ENCODE measurements around the gene TCEANC2. TPM values are rescaled to one million over a fixed set of nuclear protein-coding genes. Genes with fewer than 3 reads are reported as not detected.

Gene TCEANC2
- total RNA-seq, 1 experiment from 2014 or later: 1.9 TPM

GRCh38 chr1:54120698-54121481, 67.5 kb downstream of the TCEANC2 start:
- POLR2A ChIA-PET: no interaction called here
- intact Hi-C loops (cut with micrococcal nuclease; ENCODE audit: unreplicated experiment): loop anchor here (5.0 to 10.0 kb wide), 2 partner anchors 91 to 284 kb away; partner anchors contain the start of gene SSBP3
- Histone ChIP-seq H3K27me3 (replicated peaks; ENCODE audit: control insufficient read depth, insufficient read depth, low read length) (no peaks in the 10 kb centered on the region), H3K9me3 (no peaks in the 10 kb centered on the region), H3K4me3 (ENCODE audit: low read depth, low read length) (no peak overlapping the region), H3K4me1 (peaks cover 4% of the 10 kb centered on the region; the same call in 1 of the 2 replicates), H3K36me3 (ENCODE audit: control insufficient read depth, insufficient read depth, low read length) (no peaks in the 10 kb centered on the region)
- no peak for DNase-seq
- no peak for TF ChIP-seq CTCF (IDR thresholded peaks at IDR 0.05; ENCODE audit: insufficient read depth in 1 of 2, low read depth in 1 of 2, low read length in 1 of 2, severe bottlenecking in 1 of 2, unreplicated experiment in 1 of 2)
- no TSS peak for BruUV-seq (replicated peaks)
- Mint-ChIP-seq H3K27me3 (ENCODE audit: insufficient read depth, unreplicated experiment) (no peaks in the 10 kb centered on the region), H3K36me3 (ENCODE audit: insufficient read depth, unreplicated experiment) (no peaks in the 10 kb centered on the region), H3K4me1 (ENCODE audit: low read depth, unreplicated experiment) (no peaks in the 10 kb centered on the region), H3K9me3 (ENCODE audit: unreplicated experiment) (no peaks in the 10 kb centered on the region), H3K27ac (ENCODE audit: unreplicated experiment) (no peak overlapping the region), H3K4me3 (ENCODE audit: unreplicated experiment) (peak overlapping the region; percentile 55)
- CTCF ChIA-PET: interaction anchor here (0.6 to 0.9 kb wide), 4 partner anchors 14 to 368 kb away, joined by 4 to 8 read pairs (median 4); partner anchors contain the start of genes CYB5RL and MRPL37

DNA sequence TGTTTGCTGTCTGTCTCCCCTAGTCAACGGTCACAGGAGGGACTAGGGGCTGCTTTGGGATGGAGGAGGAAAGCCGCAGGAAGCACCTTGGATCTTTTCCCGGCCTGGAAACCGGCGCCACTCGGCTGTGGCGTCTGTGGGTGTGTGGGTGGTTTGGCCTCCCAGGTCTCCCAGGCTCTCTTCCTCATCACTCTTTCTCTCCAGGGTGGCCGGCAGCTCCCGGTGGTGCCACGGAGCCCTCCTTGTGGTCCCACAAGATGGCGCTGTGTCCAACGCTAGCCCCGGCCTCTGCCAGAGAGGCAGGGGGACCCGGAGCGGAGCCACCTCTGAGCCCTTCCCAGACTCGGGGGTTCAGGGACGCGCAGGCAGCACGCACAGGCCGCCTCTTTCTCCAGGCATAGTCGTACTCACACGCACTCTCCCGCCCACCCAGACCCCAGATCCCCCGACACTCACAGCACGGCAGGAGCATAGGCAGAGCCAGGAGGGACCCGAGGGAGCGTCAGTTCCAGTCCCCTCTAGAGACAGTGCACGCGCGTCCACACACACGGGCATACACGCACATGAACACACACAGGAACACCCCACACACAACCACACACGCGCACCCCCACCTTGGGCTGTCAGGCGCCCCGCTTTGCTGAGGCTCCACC, 68.2 kb downstream of the TCEANC2 start:
- no TSS peak for BruUV-seq (replicated peaks)
- peak; percentile 63 to 77 for DNase-seq
- POLR2A ChIA-PET: no interaction called here
- CTCF ChIA-PET: interaction anchor here (0.6 to 0.9 kb wide), 3 partner anchors 13 to 368 kb away, joined by 4 to 8 read pairs (median 4); partner anchors contain the start of genes CYB5RL and MRPL37
- intact Hi-C loops (cut with micrococcal nuclease; ENCODE audit: unreplicated experiment): loop anchor here (5.0 to 10.0 kb wide), 2 partner anchors 91 to 283 kb away; partner anchors contain the start of gene SSBP3
- no peak overlapping the region for H3K4me3 ChIP-seq (ENCODE audit: low read depth, low read length)
- no peaks in the 10 kb centered on the region for H3K36me3 ChIP-seq (ENCODE audit: control insufficient read depth, insufficient read depth, low read length)
- Mint-ChIP-seq H3K27me3 (ENCODE audit: insufficient read depth, unreplicated experiment) (no peaks in the 10 kb centered on the region), H3K9me3 (ENCODE audit: unreplicated experiment) (no peaks in the 10 kb centered on the region), H3K4me3 (ENCODE audit: unreplicated experiment) (peak overlapping the region; percentile 55), H3K36me3 (ENCODE audit: insufficient read depth, unreplicated experiment) (no peaks in the 10 kb centered on the region), H3K4me1 (ENCODE audit: low read depth, unreplicated experiment) (no peaks in the 10 kb centered on the region), H3K27ac (ENCODE audit: unreplicated experiment) (no peak overlapping the region)
- H3K9me3 ChIP-seq: no peaks in the 10 kb centered on the region
- H3K4me1 ChIP-seq: peaks cover 4% of the 10 kb centered on the region; the same call in 1 of the 2 replicates
- TF ChIP-seq CTCF (IDR thresholded peaks at IDR 0.05; ENCODE audit: insufficient read depth in 1 of 2, low read depth in 1 of 2, low read length in 1 of 2, severe bottlenecking in 1 of 2, unreplicated experiment in 1 of 2): peak; percentile 33 to 56
- H3K27me3 ChIP-seq (replicated peaks; ENCODE audit: control insufficient read depth, insufficient read depth, low read length): no peaks in the 10 kb centered on the region

GRCh38 chr1:54122135-54122751, 68.8 kb downstream of the TCEANC2 start:
- TF ChIP-seq CTCF (IDR thresholded peaks at IDR 0.05; ENCODE audit: insufficient read depth in 1 of 2, low read depth in 1 of 2, low read length in 1 of 2, severe bottlenecking in 1 of 2, unreplicated experiment in 1 of 2): no peak

More at GRCh38 chr1:54122135-54122751, 68.8 kb downstream of the TCEANC2 start:
- no peaks in the 10 kb centered on the region for H3K27me3 Mint-ChIP-seq (ENCODE audit: insufficient read depth, unreplicated experiment)
- Histone ChIP-seq H3K4me3 (ENCODE audit: low read depth, low read length) (no peak overlapping the region), H3K4me1 (peaks cover 4% of the 10 kb centered on the region; the same call in 1 of the 2 replicates), H3K27me3 (replicated peaks; ENCODE audit: control insufficient read depth, insufficient read depth, low read length) (no peaks in the 10 kb centered on the region), H3K9me3 (no peaks in the 10 kb centered on the region), H3K36me3 (ENCODE audit: control insufficient read depth, insufficient read depth, low read length) (no peaks in the 10 kb centered on the region)
- H3K9me3 Mint-ChIP-seq (ENCODE audit: unreplicated experiment): no peaks in the 10 kb centered on the region
- no peak overlapping the region for H3K27ac Mint-ChIP-seq (ENCODE audit: unreplicated experiment)
- BruUV-seq (replicated peaks): no TSS peak
- intact Hi-C loops (cut with micrococcal nuclease; ENCODE audit: unreplicated experiment): loop anchor here (5.0 to 10.0 kb wide), 2 partner anchors 90 to 283 kb away; partner anchors contain the start of gene SSBP3
- no peaks in the 10 kb centered on the region for H3K36me3 Mint-ChIP-seq (ENCODE audit: insufficient read depth, unreplicated experiment)
- DNase-seq: no peak
- H3K4me3 Mint-ChIP-seq (ENCODE audit: unreplicated experiment): no peak overlapping the region
- H3K4me1 Mint-ChIP-seq (ENCODE audit: low read depth, unreplicated experiment): no peaks in the 10 kb centered on the region
- ChIA-PET POLR2A (no interaction called here), CTCF (no interaction called here)

All from Caco-2 (cell line).